K562 (cell line): Measurements from ENCODE around the gene TFF1. TPM values are rescaled to one million over a fixed set of nuclear protein-coding genes. Genes with fewer than 3 reads are reported as not detected.
A peak's percentile ranks its signal among the peaks of the same experiment; 100 is the strongest.

ENCODE experiments used
- AFF4 ChIP-seq: sonication (generic); formaldehyde crosslinking; IDR thresholded peaks from 2 replicates; pipeline ENCODE4 v1.8.0; 2023; ENCODE audit warnings: mild to moderate bottlenecking, missing genetic modification reagents
- BHLHE40 ChIP-seq: IDR thresholded peaks from 2 replicates; pipeline ENCODE4 v1.6.1; 2011; ENCODE audit warnings: low read length, improper control_type of control experiment
- C11orf30 ChIP-seq: fragments of 450-650 bp; IDR thresholded peaks from 2 replicates; pipeline ENCODE4 v1.6.1; 2016; ENCODE audit warnings: low read depth, mild to moderate bottlenecking
- HNRNPL ChIP-seq: fragments of 200-400 bp; formaldehyde crosslinking; IDR thresholded peaks from 2 replicates; pipeline ENCODE4 v1.6.1; 2017; ENCODE audit warnings: low read depth, mild to moderate bottlenecking, low read length
- JUN ChIP-seq, 2 experiments: sonication (generic) in 1 of 2; formaldehyde crosslinking in 1 of 2; IDR thresholded peaks; 2 replicates each; pipeline versions ENCODE4 v1.6.1 to v1.8.0; 2012 to 2022; ENCODE audit warnings: borderline replicate concordance in 2 of 2, mild to moderate bottlenecking in 2 of 2, improper control_type of control experiment in 1 of 2, low read depth in 1 of 2, low read length in 1 of 2, missing genetic modification reagents in 1 of 2
- NR2F6 ChIP-seq: fragments of 450-650 bp; formaldehyde crosslinking; IDR thresholded peaks from 2 replicates; pipeline ENCODE4 v1.4.0; 2020; ENCODE audit warnings: mild to moderate bottlenecking
- PHF20 ChIP-seq: fragments of 450-650 bp; IDR thresholded peaks from 2 replicates; pipeline ENCODE4 v1.6.1; 2018; ENCODE audit not compliant: partially characterized antibody
- PRMT5 ChIP-seq: sonication (generic); formaldehyde crosslinking; IDR thresholded peaks from 2 replicates; pipeline ENCODE4 v1.5.0; 2020; ENCODE audit warnings: missing genetic modification reagents
- RBM25 ChIP-seq: fragments of 200-400 bp; formaldehyde crosslinking; IDR thresholded peaks from 2 replicates; pipeline ENCODE4 v1.6.1; 2018; ENCODE audit warnings: low read length, low read depth, moderate library complexity; ENCODE audit not compliant: severe bottlenecking
- RFX1 ChIP-seq: fragments of 450-650 bp; IDR thresholded peaks from 2 replicates; pipeline ENCODE4 v1.6.1; 2016; ENCODE audit warnings: mild to moderate bottlenecking, moderate library complexity
- SREBF2 ChIP-seq: sonication (generic); formaldehyde crosslinking; IDR thresholded peaks from 2 replicates; pipeline ENCODE4 v1.4.0; 2020; ENCODE audit warnings: mild to moderate bottlenecking, missing genetic modification reagents
- TCF3 ChIP-seq: sonication (generic); formaldehyde crosslinking; IDR thresholded peaks from 2 replicates; pipeline ENCODE4 v1.4.0; 2020; ENCODE audit warnings: mild to moderate bottlenecking, missing genetic modification reagents
- ZC3H4 ChIP-seq: sonication (generic); formaldehyde crosslinking; IDR thresholded peaks from 2 replicates; pipeline ENCODE4 v1.9.0; 2021; ENCODE audit warnings: missing genetic modification reagents, borderline replicate concordance
- polyA plus RNA-seq, 8 experiments: library from polyadenylated mRNA; depleted of rRNA in 4 of 8; stranded (reverse) in 5 of 8; unstranded in 3 of 8; fragments of >200 nt; fragmentation: Nextera tagmentation in 2 of 8; fragmentation: Illumina TruSeq in 1 of 8; extraction: Ambion mirVana in 2 of 8; extraction: Trizol in 1 of 8; gene quantifications; 2 replicates each; pipeline versions ENCODE4 v1.2.1 to v1.2.3, GENCODE V29; 2011 to 2014; ENCODE audit warnings: inconsistent platforms in 1 of 8, missing spikeins in 1 of 8
- total RNA-seq, 7 experiments: library from RNA; depleted of rRNA in 6 of 7; stranded (reverse); fragments of >200 nt in 6 of 7; fragmentation: Illumina TruSeq in 2 of 7; extraction: Trizol in 2 of 7; gene quantifications; 2 replicates each; pipeline versions ENCODE4 v1.2.1 to v1.2.3, GENCODE V29; 2011 to 2021; ENCODE audit warnings: low replicate concordance in 1 of 7
- TF ChIP-seq, protein P1 (sequence below), 3 experiments: fragments of 200-800 bp in 1 of 3; fragments of 250-450 bp in 1 of 3; fragments of 450-650 bp in 1 of 3; sonication (Bioruptor Pico) in 1 of 3; sonication (Bioruptor generic) in 1 of 3; formaldehyde crosslinking in 1 of 3; IDR thresholded peaks; 2 replicates each; pipeline versions ENCODE4 v1.6.1 to v1.8.0; 2016 to 2022; ENCODE audit warnings: mild to moderate bottlenecking in 2 of 3, missing genetic modification characterization in 2 of 3, missing compliant biosample characterization in 1 of 3, moderate library complexity in 1 of 3
- TF ChIP-seq, protein P2 (sequence below): fragments of 450-650 bp; IDR thresholded peaks from 2 replicates; pipeline ENCODE4 v1.7.0; 2016; ENCODE audit warnings: borderline replicate concordance

Gene TFF1
- total and polyA plus RNA-seq, 9 of the 15 experiments (the other 6 are each of a cell fraction or from before 2014, with no cell fraction given), result 0.31 TPM; not detected in 8

- peak; percentile 25; the same call in 1 of the 2 replicates for TF ChIP-seq TCF3 (CRISPR knock-in tag)
- no peak for TF ChIP-seq RBM25
- TF ChIP-seq SREBF2 (CRISPR knock-in tag), result no peak
- peak; percentile 43; the same call in 1 of the 2 replicates for TF ChIP-seq JUN (IDR thresholded peaks at IDR 0.05; ENCODE audit: borderline replicate concordance, low read depth, low read length)
- no peak for TF ChIP-seq JUN (CRISPR knock-in tag; IDR thresholded peaks at IDR 0.05; ENCODE audit: borderline replicate concordance)
- no peak for TF ChIP-seq NR2F6 (CRISPR knock-in tag)
- TF ChIP-seq PRMT5, result no peak
- no peak for TF ChIP-seq RFX1
- no peak for TF ChIP-seq C11orf30
- no peak for TF ChIP-seq PHF20
- TF ChIP-seq BHLHE40, result peak; percentile 18; the same call in 1 of the 2 replicates
- TF ChIP-seq, protein P1, sequence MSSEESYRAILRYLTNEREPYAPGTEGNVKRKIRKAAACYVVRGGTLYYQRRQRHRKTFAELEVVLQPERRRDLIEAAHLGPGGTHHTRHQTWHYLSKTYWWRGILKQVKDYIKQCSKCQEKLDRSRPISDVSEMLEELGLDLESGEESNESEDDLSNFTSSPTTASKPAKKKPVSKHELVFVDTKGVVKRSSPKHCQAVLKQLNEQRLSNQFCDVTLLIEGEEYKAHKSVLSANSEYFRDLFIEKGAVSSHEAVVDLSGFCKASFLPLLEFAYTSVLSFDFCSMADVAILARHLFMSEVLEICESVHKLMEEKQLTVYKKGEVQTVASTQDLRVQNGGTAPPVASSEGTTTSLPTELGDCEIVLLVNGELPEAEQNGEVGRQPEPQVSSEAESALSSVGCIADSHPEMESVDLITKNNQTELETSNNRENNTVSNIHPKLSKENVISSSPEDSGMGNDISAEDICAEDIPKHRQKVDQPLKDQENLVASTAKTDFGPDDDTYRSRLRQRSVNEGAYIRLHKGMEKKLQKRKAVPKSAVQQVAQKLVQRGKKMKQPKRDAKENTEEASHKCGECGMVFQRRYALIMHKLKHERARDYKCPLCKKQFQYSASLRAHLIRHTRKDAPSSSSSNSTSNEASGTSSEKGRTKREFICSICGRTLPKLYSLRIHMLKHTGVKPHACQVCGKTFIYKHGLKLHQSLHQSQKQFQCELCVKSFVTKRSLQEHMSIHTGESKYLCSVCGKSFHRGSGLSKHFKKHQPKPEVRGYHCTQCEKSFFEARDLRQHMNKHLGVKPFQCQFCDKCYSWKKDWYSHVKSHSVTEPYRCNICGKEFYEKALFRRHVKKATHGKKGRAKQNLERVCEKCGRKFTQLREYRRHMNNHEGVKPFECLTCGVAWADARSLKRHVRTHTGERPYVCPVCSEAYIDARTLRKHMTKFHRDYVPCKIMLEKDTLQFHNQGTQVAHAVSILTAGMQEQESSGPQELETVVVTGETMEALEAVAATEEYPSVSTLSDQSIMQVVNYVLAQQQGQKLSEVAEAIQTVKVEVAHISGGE (CRISPR knock-in tag; IDR thresholded peaks at IDR 0.05), result peak in 1 of 3 experiments; percentile 57; a peak in 1 of 6 replicates
- no peak for TF ChIP-seq HNRNPL
- TF ChIP-seq, protein P2, sequence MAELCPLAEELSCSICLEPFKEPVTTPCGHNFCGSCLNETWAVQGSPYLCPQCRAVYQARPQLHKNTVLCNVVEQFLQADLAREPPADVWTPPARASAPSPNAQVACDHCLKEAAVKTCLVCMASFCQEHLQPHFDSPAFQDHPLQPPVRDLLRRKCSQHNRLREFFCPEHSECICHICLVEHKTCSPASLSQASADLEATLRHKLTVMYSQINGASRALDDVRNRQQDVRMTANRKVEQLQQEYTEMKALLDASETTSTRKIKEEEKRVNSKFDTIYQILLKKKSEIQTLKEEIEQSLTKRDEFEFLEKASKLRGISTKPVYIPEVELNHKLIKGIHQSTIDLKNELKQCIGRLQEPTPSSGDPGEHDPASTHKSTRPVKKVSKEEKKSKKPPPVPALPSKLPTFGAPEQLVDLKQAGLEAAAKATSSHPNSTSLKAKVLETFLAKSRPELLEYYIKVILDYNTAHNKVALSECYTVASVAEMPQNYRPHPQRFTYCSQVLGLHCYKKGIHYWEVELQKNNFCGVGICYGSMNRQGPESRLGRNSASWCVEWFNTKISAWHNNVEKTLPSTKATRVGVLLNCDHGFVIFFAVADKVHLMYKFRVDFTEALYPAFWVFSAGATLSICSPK, result no peak
- TF ChIP-seq AFF4 (CRISPR knock-in tag), result no peak
- TF ChIP-seq ZC3H4 (CRISPR knock-in tag), result no peak
These were observed at the start of gene TFF1 (continued) for GRCh38 chr21:42366292-42367010.
